Measurements from ENCODE around the gene CPNE6. TPM values are rescaled to one million over a fixed set of nuclear protein-coding genes. Genes with fewer than 3 reads are reported as not detected.

Gene CPNE6
- total RNA-seq, 1 experiment from 2014 or later = not detected

GRCh38 chr14:24060984-24061913 is 10.1 kb upstream of the CPNE6 start:
- no peaks in the 10 kb centered on the region for H3K4me1 ChIP-seq (ENCODE audit: insufficient read depth, low read length)
- H3K36me3 ChIP-seq (ENCODE audit: low read depth, low read length) = no peaks in the 10 kb centered on the region
- no peak overlapping the region for H3K4me2 ChIP-seq (ENCODE audit: low read length)
- no peaks in the 10 kb centered on the region for H3F3A ChIP-seq (ENCODE audit: low read length, unreplicated experiment)
- CTCF ChIA-PET = interaction anchor here (1.4 kb wide), 1 partner anchor 47 kb away, joined by 6 read pairs; no protein-coding TSS in a partner anchor
- no peak overlapping the region for H2AFZ ChIP-seq (ENCODE audit: low read length)
- H3K27me3 ChIP-seq (ENCODE audit: low read length) = no peaks in the 10 kb centered on the region
- POLR2A ChIA-PET (ENCODE audit: unreplicated experiment) = no interaction called here
- H3K27ac ChIP-seq (ENCODE audit: low read length) = no peak overlapping the region
- no peak overlapping the region for H3K4me3 ChIP-seq (ENCODE audit: low read length)
- no peaks in the 10 kb centered on the region for H3K9me2 ChIP-seq (replicated peaks; ENCODE audit: low read length)
- H3K79me2 ChIP-seq (ENCODE audit: low read length) = no peaks in the 10 kb centered on the region
- DNase-seq (no peak), ATAC-seq (no peak)
- H3K9me3 ChIP-seq (ENCODE audit: low read length) = no peaks in the 10 kb centered on the region
- no peak for TF ChIP-seq EZH2 (IDR thresholded peaks at IDR 0.05; ENCODE audit: low read length, unreplicated experiment)
- TF ChIP-seq, protein P1, sequence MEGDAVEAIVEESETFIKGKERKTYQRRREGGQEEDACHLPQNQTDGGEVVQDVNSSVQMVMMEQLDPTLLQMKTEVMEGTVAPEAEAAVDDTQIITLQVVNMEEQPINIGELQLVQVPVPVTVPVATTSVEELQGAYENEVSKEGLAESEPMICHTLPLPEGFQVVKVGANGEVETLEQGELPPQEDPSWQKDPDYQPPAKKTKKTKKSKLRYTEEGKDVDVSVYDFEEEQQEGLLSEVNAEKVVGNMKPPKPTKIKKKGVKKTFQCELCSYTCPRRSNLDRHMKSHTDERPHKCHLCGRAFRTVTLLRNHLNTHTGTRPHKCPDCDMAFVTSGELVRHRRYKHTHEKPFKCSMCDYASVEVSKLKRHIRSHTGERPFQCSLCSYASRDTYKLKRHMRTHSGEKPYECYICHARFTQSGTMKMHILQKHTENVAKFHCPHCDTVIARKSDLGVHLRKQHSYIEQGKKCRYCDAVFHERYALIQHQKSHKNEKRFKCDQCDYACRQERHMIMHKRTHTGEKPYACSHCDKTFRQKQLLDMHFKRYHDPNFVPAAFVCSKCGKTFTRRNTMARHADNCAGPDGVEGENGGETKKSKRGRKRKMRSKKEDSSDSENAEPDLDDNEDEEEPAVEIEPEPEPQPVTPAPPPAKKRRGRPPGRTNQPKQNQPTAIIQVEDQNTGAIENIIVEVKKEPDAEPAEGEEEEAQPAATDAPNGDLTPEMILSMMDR (conservative IDR thresholded peaks at IDR 0.05; ENCODE audit: low read depth, low read length) = no peak
- no peak for TF ChIP-seq EZH2phosphoT487 (IDR thresholded peaks at IDR 0.05; ENCODE audit: borderline replicate concordance, low read length)
- H3K9ac ChIP-seq (ENCODE audit: low read length) = no peak overlapping the region
- intact Hi-C loops (cut with micrococcal nuclease) = no loop called here
- no peaks in the 10 kb centered on the region for H4K20me1 ChIP-seq (ENCODE audit: low read length)
- BruUV-seq (replicated peaks) = no TSS peak

GRCh38 chr14:24062216-24062980 is 9.0 kb upstream of the CPNE6 start:
- H3K9ac ChIP-seq (ENCODE audit: low read length) = no peak overlapping the region
- POLR2A ChIA-PET (ENCODE audit: unreplicated experiment) = no interaction called here
- H3K79me2 ChIP-seq (ENCODE audit: low read length) = no peaks in the 10 kb centered on the region
- H3K9me3 ChIP-seq (ENCODE audit: low read length) = no peaks in the 10 kb centered on the region
- no peaks in the 10 kb centered on the region for H3K9me2 ChIP-seq (replicated peaks; ENCODE audit: low read length)
- H4K20me1 ChIP-seq (ENCODE audit: low read length) = no peaks in the 10 kb centered on the region
- no peak overlapping the region for H3K4me2 ChIP-seq (ENCODE audit: low read length)
- no peaks in the 10 kb centered on the region for H3K27me3 ChIP-seq (ENCODE audit: low read length)
- intact Hi-C loops (cut with micrococcal nuclease) = no loop called here
- H2AFZ ChIP-seq (ENCODE audit: low read length) = no peak overlapping the region
- H3K4me1 ChIP-seq (ENCODE audit: insufficient read depth, low read length) = no peaks in the 10 kb centered on the region
- H3K4me3 ChIP-seq (ENCODE audit: low read length) = no peak overlapping the region
- no TSS peak for BruUV-seq (replicated peaks)
- no peaks in the 10 kb centered on the region for H3F3A ChIP-seq (ENCODE audit: low read length, unreplicated experiment)
- ATAC-seq = no peak
- no peaks in the 10 kb centered on the region for H3K36me3 ChIP-seq (ENCODE audit: low read depth, low read length)
- H3K27ac ChIP-seq (ENCODE audit: low read length) = no peak overlapping the region
- no peak for DNase-seq
- TF ChIP-seq, protein P1 (conservative IDR thresholded peaks at IDR 0.05; ENCODE audit: low read depth, low read length) = no peak
- TF ChIP-seq EZH2phosphoT487 (IDR thresholded peaks at IDR 0.05; ENCODE audit: borderline replicate concordance, low read length) = no peak
- no peak for TF ChIP-seq EZH2 (IDR thresholded peaks at IDR 0.05; ENCODE audit: low read length, unreplicated experiment)
- CTCF ChIA-PET = no interaction called here

Data from PC-3 (cell line).